22Rv1 (cell line): Measurements from ENCODE around the gene MAGI3.

ENCODE experiments used
- ZFX ChIP-seq: fragments of 450-650 bp; IDR thresholded peaks from 2 replicates; pipeline ENCODE4 v1.6.1; 2017; ENCODE audit warnings: antibody characterized with exemption, borderline replicate concordance
- TF ChIP-seq, protein P1 (sequence below): fragments of 450-650 bp; IDR thresholded peaks from 2 replicates; pipeline ENCODE4 v1.5.1; 2017; ENCODE audit warnings: mild to moderate bottlenecking

DNA sequence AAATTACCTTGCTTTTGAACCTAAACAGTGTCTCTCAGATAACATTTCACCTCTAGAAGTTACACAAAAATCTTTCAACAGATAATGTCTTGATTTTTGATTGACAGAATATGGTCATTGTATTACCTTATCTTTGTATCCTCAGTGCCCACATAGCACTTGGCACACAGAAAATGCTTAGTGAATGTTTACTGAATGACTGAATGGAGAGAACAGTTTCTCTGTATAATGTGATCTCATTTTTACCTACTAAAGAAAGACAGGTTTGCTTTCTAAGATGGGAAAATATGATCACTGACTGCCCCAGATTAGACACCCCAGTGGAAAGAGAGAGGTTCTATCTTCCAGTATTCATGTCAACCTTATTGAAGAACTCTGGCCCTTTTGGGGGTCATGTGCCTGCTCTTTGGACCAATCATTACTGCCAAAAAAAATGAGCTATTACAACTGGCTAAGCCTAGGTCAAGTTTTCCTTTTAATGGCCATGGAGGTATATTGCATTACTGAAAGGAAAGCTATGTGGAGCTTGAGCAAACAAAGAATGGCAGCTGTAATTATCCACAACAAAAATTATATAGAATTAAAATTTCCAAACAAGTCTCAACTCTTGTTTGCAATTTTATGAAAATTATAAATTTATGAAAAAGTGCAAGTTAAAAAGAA, 117.4 kb downstream of the MAGI3 start:
- TF ChIP-seq, protein P1, sequence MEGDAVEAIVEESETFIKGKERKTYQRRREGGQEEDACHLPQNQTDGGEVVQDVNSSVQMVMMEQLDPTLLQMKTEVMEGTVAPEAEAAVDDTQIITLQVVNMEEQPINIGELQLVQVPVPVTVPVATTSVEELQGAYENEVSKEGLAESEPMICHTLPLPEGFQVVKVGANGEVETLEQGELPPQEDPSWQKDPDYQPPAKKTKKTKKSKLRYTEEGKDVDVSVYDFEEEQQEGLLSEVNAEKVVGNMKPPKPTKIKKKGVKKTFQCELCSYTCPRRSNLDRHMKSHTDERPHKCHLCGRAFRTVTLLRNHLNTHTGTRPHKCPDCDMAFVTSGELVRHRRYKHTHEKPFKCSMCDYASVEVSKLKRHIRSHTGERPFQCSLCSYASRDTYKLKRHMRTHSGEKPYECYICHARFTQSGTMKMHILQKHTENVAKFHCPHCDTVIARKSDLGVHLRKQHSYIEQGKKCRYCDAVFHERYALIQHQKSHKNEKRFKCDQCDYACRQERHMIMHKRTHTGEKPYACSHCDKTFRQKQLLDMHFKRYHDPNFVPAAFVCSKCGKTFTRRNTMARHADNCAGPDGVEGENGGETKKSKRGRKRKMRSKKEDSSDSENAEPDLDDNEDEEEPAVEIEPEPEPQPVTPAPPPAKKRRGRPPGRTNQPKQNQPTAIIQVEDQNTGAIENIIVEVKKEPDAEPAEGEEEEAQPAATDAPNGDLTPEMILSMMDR: no peak
- no peak for TF ChIP-seq ZFX
